SK-N-SH (cell line): Measurements from ENCODE around the gene CPLX3. TPM values are rescaled to one million over a fixed set of nuclear protein-coding genes. Genes with fewer than 3 reads are reported as not detected.

Source experiments
- CTCF ChIA-PET: fragments of 300-600, 350-600 bp; formaldehyde crosslinking; extraction: SDS; loops from one replicate; lab custom pipeline; 2021; lab: Yijun Ruan, JAX
- POLR2A ChIA-PET: fragments of 350-600 bp; sonication (Branson Sonifier 250); formaldehyde crosslinking; extraction: SDS; loops from one replicate; lab custom pipeline; 2020; ENCODE audit warnings: antibody characterized with exemption, inconsistent platforms; lab: Yijun Ruan, JAX
- DNase-seq: peaks from one replicate; pipeline ENCODE4 v3.0.0; 2012
- H2AFZ ChIP-seq: fragments of 200-600 bp; sonication (generic); 2 replicates; pipeline ENCODE4 v1.8.1; 2016; ENCODE audit warnings: antibody characterized with exemption, mild to moderate bottlenecking, low read depth
- H3F3A ChIP-seq: fragments of 200-600 bp; sonication (generic); replicated peaks from 2 replicates; pipeline ENCODE3; 2016; ENCODE audit warnings: antibody characterized with exemption, mild to moderate bottlenecking; ENCODE audit not compliant: insufficient read depth
- H3K27ac ChIP-seq, 2 experiments: fragments of 200-500 bp in 1 of 2; fragments of 200-600 bp in 1 of 2; sonication (Bioruptor generic) in 1 of 2; sonication (generic), shearing (Covaris generic) in 1 of 2; 2 replicates each; pipeline versions ENCODE4 v1.5.1 to v1.6.1; 2014 to 2016; ENCODE audit warnings: low read depth in 2 of 2, inconsistent platforms in 1 of 2, low read length in 1 of 2, mild to moderate bottlenecking in 1 of 2, mixed read lengths in 1 of 2
- H3K27me3 ChIP-seq: fragments of 200-600 bp; sonication (generic), shearing (Covaris generic); 2 replicates; pipeline ENCODE4 v1.6.1; 2016; ENCODE audit warnings: mixed run types; ENCODE audit not compliant: insufficient read depth
- H3K36me3 ChIP-seq, 2 experiments: fragments of 200-500 bp in 1 of 2; fragments of 200-600 bp in 1 of 2; sonication (Bioruptor generic) in 1 of 2; sonication (generic) in 1 of 2; replicated peaks in 1 of 2; 2 replicates each; pipeline versions ENCODE3 to v1.5.1; 2014 to 2016; ENCODE audit warnings: low read length in 1 of 2, mild to moderate bottlenecking in 1 of 2; ENCODE audit not compliant: insufficient read depth in 2 of 2, control insufficient read depth in 1 of 2
- H3K4me1 ChIP-seq, 2 experiments: fragments of 200-500 bp in 1 of 2; fragments of 200-600 bp in 1 of 2; sonication (Bioruptor generic) in 1 of 2; sonication (generic), shearing (Covaris generic) in 1 of 2; 2 replicates each; pipeline versions ENCODE4 v1.5.1 to v1.6.1; 2014 to 2016; ENCODE audit warnings: low read depth in 1 of 2, low read length in 1 of 2, mixed run types in 1 of 2; ENCODE audit not compliant: insufficient read depth in 2 of 2, control insufficient read depth in 1 of 2
- H3K4me2 ChIP-seq: fragments of 200-600 bp; sonication (generic), shearing (Covaris generic); 2 replicates; pipeline ENCODE4 v1.6.1; 2017; ENCODE audit warnings: mixed run types
- H3K4me3 ChIP-seq, 2 experiments: fragments of 200-500 bp in 1 of 2; fragments of 200-600 bp in 1 of 2; sonication (Bioruptor generic) in 1 of 2; sonication (generic), shearing (Covaris generic) in 1 of 2; 2 replicates each; pipeline versions ENCODE4 v1.5.1 to v1.8.1; 2014 to 2016; ENCODE audit warnings: low read depth in 2 of 2, inconsistent platforms in 1 of 2, low read length in 1 of 2, mild to moderate bottlenecking in 1 of 2, mixed read lengths in 1 of 2, moderate library complexity in 1 of 2
- H3K79me2 ChIP-seq: fragments of 200-600 bp; sonication (generic); 2 replicates; pipeline ENCODE4 v1.8.1; 2017; ENCODE audit warnings: mild to moderate bottlenecking; ENCODE audit not compliant: insufficient read depth
- H3K9ac ChIP-seq: fragments of 200-600 bp; sonication (generic); 2 replicates; pipeline ENCODE4 v1.6.1; 2017; ENCODE audit warnings: mixed run types
- H3K9me2 ChIP-seq: fragments of 200-600 bp; sonication (generic); 2 replicates; pipeline ENCODE4 v1.6.1; 2017; ENCODE audit warnings: mixed run types
- H3K9me3 ChIP-seq: fragments of 200-600 bp; sonication (generic); 2 replicates; pipeline ENCODE4 v1.6.1; 2017; ENCODE audit warnings: mixed run types, mild to moderate bottlenecking, moderate library complexity
- H4K20me1 ChIP-seq: fragments of 200-600 bp; sonication (generic); 2 replicates; pipeline ENCODE4 v1.6.1; 2017; ENCODE audit warnings: mild to moderate bottlenecking, mixed run types; ENCODE audit not compliant: insufficient read depth
- EZH2phosphoT487 ChIP-seq: fragments of 200-600 bp; sonication (generic); IDR thresholded peaks from 2 replicates; pipeline ENCODE4 v1.6.1; 2017; ENCODE audit warnings: low read depth, mixed run types, mild to moderate bottlenecking, antibody characterized with exemption, moderate library complexity, borderline replicate concordance
- JUND ChIP-seq: IDR thresholded peaks from 2 replicates; pipeline ENCODE4 v1.4.0; 2012
- MAX ChIP-seq: IDR thresholded peaks from 2 replicates; pipeline ENCODE4 v1.4.0; 2012; ENCODE audit warnings: low read depth
- MXI1 ChIP-seq: IDR thresholded peaks from 2 replicates; pipeline ENCODE4 v1.6.1; 2012; ENCODE audit warnings: mild to moderate bottlenecking, low read depth, low read length, improper control_type of control experiment
- NFIC ChIP-seq: IDR thresholded peaks from 2 replicates; pipeline ENCODE4 v1.4.0; 2012; ENCODE audit warnings: borderline replicate concordance
- NRF1 ChIP-seq: IDR thresholded peaks from 2 replicates; pipeline ENCODE4 v1.6.1; 2012; ENCODE audit warnings: low read depth, mild to moderate bottlenecking, low read length
- RCOR1 ChIP-seq: fragments of 150-350 bp; IDR thresholded peaks from 2 replicates; pipeline ENCODE4 v1.6.1; 2017; ENCODE audit warnings: antibody characterized with exemption, low read length
- RFX5 ChIP-seq: IDR thresholded peaks from 2 replicates; pipeline ENCODE4 v1.6.1; 2012; ENCODE audit warnings: mild to moderate bottlenecking, improper control_type of control experiment, low read length
- SIN3A ChIP-seq: IDR thresholded peaks from 2 replicates; pipeline ENCODE4 v1.6.1; 2012; ENCODE audit warnings: low read depth, mild to moderate bottlenecking, low read length, moderate library complexity, borderline replicate concordance
- SMC3 ChIP-seq: IDR thresholded peaks from 2 replicates; pipeline ENCODE4 v1.6.1; 2012; ENCODE audit warnings: low read depth, low read length, improper control_type of control experiment
- TAF1 ChIP-seq: IDR thresholded peaks from 2 replicates; pipeline ENCODE4 v1.6.1; 2012; ENCODE audit warnings: low read depth, mild to moderate bottlenecking, low read length, moderate library complexity, borderline replicate concordance
- TCF12 ChIP-seq: IDR thresholded peaks from 2 replicates; pipeline ENCODE4 v1.4.0; 2012
- USF1 ChIP-seq: IDR thresholded peaks from 2 replicates; pipeline ENCODE4 v1.4.0; 2012; ENCODE audit warnings: low read depth, borderline replicate concordance
- USF2 ChIP-seq: fragments of 150-350 bp; IDR thresholded peaks from 2 replicates; pipeline ENCODE4 v1.6.1; 2017; ENCODE audit warnings: antibody characterized with exemption, low read length, low read depth, borderline replicate concordance
- YY1 ChIP-seq: IDR thresholded peaks from 2 replicates; pipeline ENCODE4 v1.4.0; 2012; ENCODE audit warnings: low read depth, mild to moderate bottlenecking
- WGBS: methylation state at CpG from one replicate; pipeline ENCODE4 v1.1.6; 2017; ENCODE audit warnings: low lambda C conversion rate; 5-methylcytosine and 5-hydroxymethylcytosine counted together
- polyA plus RNA-seq, 3 experiments: library from polyadenylated mRNA; depleted of rRNA; stranded (reverse); fragments of >200 nt; gene quantifications; 2 replicates each; pipeline ENCODE4 v1.2.3, GENCODE V29; 2012

The CPLX3 gene
- polyA plus RNA-seq, 1 of the 3 experiments (the other 2 are of a cell fraction) = not detected

- Histone ChIP-seq H4K20me1 (peaks cover 83% of the 10 kb centered on the region), H3K79me2 (peaks cover 76% of the 10 kb centered on the region), H3K27ac (no peak overlapping the region), H3K4me2 (no peak overlapping the region), H3K9me2 (no peaks in the 10 kb centered on the region), H3K9ac (no peak overlapping the region), H3K4me3 (no peak overlapping the region), H3K36me3 (peaks cover 0 to 12% of the 10 kb centered on the region in 2 experiments), H3K27me3 (no peaks in the 10 kb centered on the region), H3K9me3 (no peaks in the 10 kb centered on the region), H3F3A (peaks cover 14% of the 10 kb centered on the region), H2AFZ (no peak overlapping the region)
- DNase-seq = no peak
- 100% methylated on average over 2 of the region's 9 CpGs for WGBS
- ChIA-PET CTCF (interaction anchor here (1.0 to 4.6 kb wide), 8 partner anchors 8 to 162 kb away, joined by 3 to 50 read pairs (median 4); partner anchors contain the start of genes CSK and ULK3), POLR2A (interaction anchor here (1.2 kb wide), 1 partner anchor 104 kb away, joined by 3 read pairs; no protein-coding TSS in a partner anchor)
- TF ChIP-seq USF2 = no peak
- TF ChIP-seq JUND = no peak
- no peak for TF ChIP-seq NRF1
- no peak for TF ChIP-seq TCF12
- no peak for TF ChIP-seq MXI1
- TF ChIP-seq YY1 = no peak
- TF ChIP-seq RCOR1 = no peak
- no peak for TF ChIP-seq TAF1
- TF ChIP-seq RFX5 = no peak
- TF ChIP-seq MAX = no peak
- no peak for TF ChIP-seq USF1
- TF ChIP-seq EZH2phosphoT487 = no peak
- TF ChIP-seq SIN3A = no peak
- TF ChIP-seq NFIC = no peak
- TF ChIP-seq, all 33 proteins: peak for 0
- peaks cover 13 to 33% of the 10 kb centered on the region in 2 experiments for H3K4me1 ChIP-seq
Observed at GRCh38 chr15:74794248-74794969, 32.0 kb upstream of the CPLX3 start.

GRCh38 chr15:74794970-74795349 is 31.5 kb upstream of the CPLX3 start:
- peaks cover 71% of the 10 kb centered on the region for H3K79me2 ChIP-seq
- H3F3A ChIP-seq = peaks cover 14% of the 10 kb centered on the region
- no peak overlapping the region for H3K4me2 ChIP-seq
- TF ChIP-seq SMC3 = no peak
- TF ChIP-seq, all 33 proteins: peak for 0
- Histone ChIP-seq H3K27me3 (no peaks in the 10 kb centered on the region), H3K27ac (no peak overlapping the region), H3K9ac (no peak overlapping the region), H3K36me3 (peaks cover 0 to 17% of the 10 kb centered on the region in 2 experiments), H2AFZ (no peak overlapping the region), H3K9me2 (no peaks in the 10 kb centered on the region), H3K4me3 (no peak overlapping the region), H4K20me1 (peaks cover 83% of the 10 kb centered on the region), H3K9me3 (no peaks in the 10 kb centered on the region), H3K4me1 (peaks cover 8 to 27% of the 10 kb centered on the region in 2 experiments)
- WGBS = 100% methylated on average over 6 of the region's 9 CpGs
- CTCF ChIA-PET = interaction anchor here (1.3 to 4.6 kb wide), 3 partner anchors 12 to 110 kb away, joined by 3 to 50 read pairs (median 40); partner anchors contain the start of gene CSK
- DNase-seq = no peak
- POLR2A ChIA-PET = no interaction called here
